Kidney epithelial cell (primary cell): Measurements from ENCODE around the gene AVPI1. TPM values are rescaled to one million over a fixed set of nuclear protein-coding genes. Genes with fewer than 3 reads are reported as not detected.

Experiments used
- DNase-seq: peaks from one replicate; pipeline ENCODE4 v3.0.0-alpha.2; 2010; ENCODE audit warnings: low read depth
- H3K27me3 ChIP-seq: 2 replicates; pipeline ENCODE4 v1.6.0; 2011; ENCODE audit warnings: low read length; ENCODE audit not compliant: control insufficient read depth, insufficient read depth
- H3K36me3 ChIP-seq: 2 replicates; pipeline ENCODE4 v1.5.1; 2011; ENCODE audit warnings: low read length; ENCODE audit not compliant: control insufficient read depth, insufficient read depth
- H3K4me3 ChIP-seq: 2 replicates; pipeline ENCODE4 v1.5.1; 2011; ENCODE audit warnings: low read depth, mild to moderate bottlenecking, control low read depth, low read length
- total RNA-seq: library from RNA; depleted of rRNA; stranded (reverse); fragments of >200 nt; gene quantifications from 2 replicates; pipeline ENCODE4 v1.2.3, GENCODE V29; 2015
- TF ChIP-seq, protein P1 (sequence below): IDR thresholded peaks from 2 replicates; pipeline ENCODE4 v1.5.1; 2011; ENCODE audit warnings: mild to moderate bottlenecking, moderate library complexity, low read length, control low read depth, inconsistent platforms; ENCODE audit not compliant: insufficient read depth, poor library complexity, severe bottlenecking

The AVPI1 gene
- total RNA-seq, 1 donor from 2014 or later: 17.2 TPM

DNA sequence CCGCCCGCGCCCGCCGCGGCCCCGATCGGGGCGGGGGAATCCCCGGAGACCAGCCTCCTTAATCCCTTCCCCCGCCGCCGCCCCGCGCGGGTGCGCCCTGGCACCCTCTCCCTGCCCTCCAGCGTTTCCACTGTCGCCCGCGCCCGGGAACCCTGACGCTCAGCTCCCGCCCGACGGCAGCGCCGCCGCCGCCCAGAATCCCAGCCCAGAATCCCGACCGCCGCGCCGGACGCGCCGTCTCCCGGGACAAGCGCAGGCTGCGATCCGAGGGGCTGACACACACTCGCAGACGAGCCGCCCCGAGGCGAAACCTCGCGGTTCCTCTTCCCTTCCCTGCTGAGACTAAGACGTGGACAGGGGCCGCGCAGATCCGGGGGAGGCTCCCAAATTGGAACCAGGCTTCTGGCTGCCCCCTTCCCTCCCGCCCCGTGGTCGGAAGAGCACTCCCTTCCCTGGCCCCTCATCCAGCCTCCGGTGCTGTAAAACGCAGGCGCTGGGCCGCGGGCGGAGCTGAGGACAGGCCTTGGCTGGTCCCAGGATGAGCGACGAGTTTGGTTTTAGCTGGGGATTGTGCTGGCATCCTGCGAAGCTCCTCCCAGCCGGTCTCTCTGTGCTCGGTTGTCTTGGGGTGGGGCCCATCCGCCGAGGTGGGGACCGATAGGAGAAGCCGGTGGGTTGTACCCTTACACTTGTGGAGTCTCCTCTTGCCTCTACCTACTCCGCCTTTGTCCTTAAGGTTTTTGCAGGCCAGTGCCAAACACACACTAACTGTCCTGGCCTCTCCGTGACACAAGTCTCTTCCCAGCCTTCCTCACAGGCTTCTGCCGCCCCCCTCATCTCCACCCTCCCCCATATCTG, 27.6 kb upstream of the AVPI1 start:
- Histone ChIP-seq H3K36me3 (peaks cover 4% of the 10 kb centered on the region), H3K4me3 (peak overlapping the region; percentile 75), H3K27me3 (no peaks in the 10 kb centered on the region)
- no peak for DNase-seq
- TF ChIP-seq, protein P1, sequence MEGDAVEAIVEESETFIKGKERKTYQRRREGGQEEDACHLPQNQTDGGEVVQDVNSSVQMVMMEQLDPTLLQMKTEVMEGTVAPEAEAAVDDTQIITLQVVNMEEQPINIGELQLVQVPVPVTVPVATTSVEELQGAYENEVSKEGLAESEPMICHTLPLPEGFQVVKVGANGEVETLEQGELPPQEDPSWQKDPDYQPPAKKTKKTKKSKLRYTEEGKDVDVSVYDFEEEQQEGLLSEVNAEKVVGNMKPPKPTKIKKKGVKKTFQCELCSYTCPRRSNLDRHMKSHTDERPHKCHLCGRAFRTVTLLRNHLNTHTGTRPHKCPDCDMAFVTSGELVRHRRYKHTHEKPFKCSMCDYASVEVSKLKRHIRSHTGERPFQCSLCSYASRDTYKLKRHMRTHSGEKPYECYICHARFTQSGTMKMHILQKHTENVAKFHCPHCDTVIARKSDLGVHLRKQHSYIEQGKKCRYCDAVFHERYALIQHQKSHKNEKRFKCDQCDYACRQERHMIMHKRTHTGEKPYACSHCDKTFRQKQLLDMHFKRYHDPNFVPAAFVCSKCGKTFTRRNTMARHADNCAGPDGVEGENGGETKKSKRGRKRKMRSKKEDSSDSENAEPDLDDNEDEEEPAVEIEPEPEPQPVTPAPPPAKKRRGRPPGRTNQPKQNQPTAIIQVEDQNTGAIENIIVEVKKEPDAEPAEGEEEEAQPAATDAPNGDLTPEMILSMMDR: no peak

DNA sequence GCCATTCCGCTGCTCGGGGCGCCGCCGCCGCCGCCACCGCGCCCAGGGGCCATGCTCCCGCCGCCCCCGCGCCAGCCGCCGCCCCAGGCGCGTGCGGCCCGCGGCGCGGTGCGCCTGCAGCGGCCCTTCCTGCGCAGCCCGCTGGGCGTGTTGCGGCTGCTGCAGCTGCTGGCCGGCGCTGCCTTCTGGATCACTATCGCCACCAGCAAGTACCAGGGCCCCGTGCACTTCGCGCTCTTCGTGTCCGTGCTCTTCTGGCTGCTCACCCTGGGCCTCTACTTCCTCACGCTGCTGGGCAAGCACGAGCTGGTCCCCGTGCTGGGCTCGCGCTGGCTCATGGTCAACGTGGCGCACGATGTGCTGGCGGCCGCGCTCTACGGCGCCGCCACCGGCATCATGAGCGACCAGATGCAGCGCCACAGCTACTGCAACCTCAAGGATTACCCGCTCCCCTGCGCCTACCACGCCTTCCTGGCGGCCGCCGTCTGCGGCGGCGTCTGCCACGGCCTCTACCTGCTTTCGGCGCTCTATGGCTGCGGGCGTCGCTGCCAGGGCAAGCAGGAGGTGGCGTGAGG, 26.9 kb upstream of the AVPI1 start:
- peaks cover 4% of the 10 kb centered on the region for H3K36me3 ChIP-seq
- DNase-seq: no peak
- TF ChIP-seq, protein P1: peak; percentile 26
- H3K27me3 ChIP-seq: no peaks in the 10 kb centered on the region
- H3K4me3 ChIP-seq: peak overlapping the region; percentile 75

GRCh38 chr10:97713339-97713825, 26.3 kb upstream of the AVPI1 start, which contains the start of gene MARVELD1:
Gene MARVELD1 (plus strand): TSS chr10:97713730. CDS start chr10:97713877, 147 bp downstream.
- Histone ChIP-seq H3K27me3 (no peaks in the 10 kb centered on the region), H3K36me3 (peaks cover 3% of the 10 kb centered on the region), H3K4me3 (peak within 1 kb of the TSS; percentile 75)
- TF ChIP-seq, protein P1: no peak
- no peak for DNase-seq

GRCh38 chr10:97711640-97712572, 24.9 kb upstream of the AVPI1 start:
- Histone ChIP-seq H3K4me3 (no peak overlapping the region), H3K36me3 (no peaks in the 10 kb centered on the region), H3K27me3 (no peaks in the 10 kb centered on the region)
- no peak for DNase-seq
- TF ChIP-seq, protein P1: no peak

DNA sequence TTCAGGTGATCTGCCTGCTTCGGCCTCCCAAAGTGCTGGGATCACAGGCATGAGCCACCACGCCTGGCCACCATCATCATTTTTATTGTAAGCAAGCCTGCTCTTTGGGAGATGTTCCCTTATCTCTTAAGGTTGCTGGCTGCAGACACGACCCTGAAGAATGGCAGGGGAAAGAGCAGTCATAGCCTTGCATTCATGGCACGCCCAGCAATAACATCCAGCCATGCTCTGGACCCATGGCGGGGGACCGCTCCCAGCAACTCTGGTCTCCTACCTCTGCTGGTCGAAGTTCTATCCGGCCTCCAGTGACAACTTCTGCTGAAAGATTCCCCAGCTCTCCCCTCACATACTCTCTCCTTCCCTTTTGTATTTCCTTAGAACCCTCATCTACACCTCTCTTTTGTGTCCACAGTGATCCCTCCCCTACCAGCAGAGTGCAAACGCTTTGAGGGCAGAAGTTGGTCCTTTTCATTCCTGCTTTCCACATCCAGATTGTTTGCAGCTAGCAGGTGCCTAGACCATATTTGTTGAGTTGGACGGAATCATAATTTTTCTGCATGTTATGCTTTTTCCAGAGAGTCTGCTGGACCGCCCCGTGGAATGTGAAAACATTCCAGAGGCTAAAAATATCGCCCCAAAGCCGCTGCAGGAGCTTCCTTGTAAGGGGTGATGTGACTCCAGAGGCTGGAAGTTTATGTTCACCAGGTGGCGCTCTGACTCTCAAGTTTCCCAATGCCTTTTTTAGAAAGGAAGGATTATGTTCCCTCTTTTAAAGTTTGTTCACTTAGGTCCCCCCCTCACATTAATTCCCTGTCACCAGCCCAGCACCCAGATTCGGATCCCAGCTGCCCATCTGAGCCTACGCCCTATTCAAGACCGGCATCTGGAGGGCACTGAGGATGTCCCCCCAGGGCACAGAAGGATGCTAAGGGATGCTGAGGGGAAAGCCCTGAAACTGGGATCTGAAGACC, 22.2 kb upstream of the AVPI1 start:
- Histone ChIP-seq H3K4me3 (no peak overlapping the region), H3K36me3 (no peaks in the 10 kb centered on the region), H3K27me3 (no peaks in the 10 kb centered on the region)
- TF ChIP-seq, protein P1: peak; percentile 76
- no peak for DNase-seq
